ENCODE results near the gene HINT1. TPM values are rescaled to one million over a fixed set of nuclear protein-coding genes. Genes with fewer than 3 reads are reported as not detected.
"Not testable (repeated sequence)": the region's sequence is repeated elsewhere in the genome, so short reads cannot be mapped to it uniquely, and the experiment has no call there.

Gene HINT1
- total RNA-seq, result 102 TPM
- long read RNA-seq, transcript HINT1-201 (3 exons, 1,081 nt), result major isoform, 116 of 123 reads
- long read RNA-seq, partial matches to known transcripts, result 1 of 123 reads
- long read RNA-seq, other reads (novel, unspliced or antisense), result 1 of 123 reads

DNA sequence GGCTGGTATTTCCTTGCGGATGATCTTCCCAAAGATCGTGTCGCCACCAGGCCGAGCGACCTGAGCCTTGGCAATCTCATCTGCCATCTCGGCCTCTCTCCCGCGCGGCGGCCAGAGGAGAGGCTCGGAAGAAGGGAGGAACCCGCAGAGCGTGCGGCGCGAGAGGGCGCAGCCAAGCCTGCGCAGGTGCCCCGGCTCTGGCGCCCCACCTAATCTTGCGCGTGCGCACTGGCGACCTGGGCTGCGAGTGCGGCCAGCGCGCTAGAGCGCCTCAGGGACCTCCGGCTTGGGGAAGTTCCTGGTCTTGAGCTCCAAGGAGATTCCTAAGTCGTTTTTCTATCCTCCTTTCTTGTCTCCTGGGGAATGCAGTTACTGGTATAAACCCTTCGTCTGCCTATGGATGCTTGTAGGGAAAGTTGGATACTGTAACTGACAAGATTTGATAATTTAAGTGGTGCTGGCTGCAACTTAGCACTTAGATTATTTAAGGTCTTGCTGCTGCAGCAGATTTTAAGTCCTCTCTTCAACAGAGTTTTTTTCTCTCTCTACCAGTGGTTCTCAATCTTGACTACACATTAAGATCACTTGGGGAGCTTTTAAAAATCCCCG, at the start of gene HINT1:
HINT1 (minus strand) TSS at position 138 of the 609 bp plus-strand sequence; CDS start at position 87, 51 bp downstream.
- intact Hi-C loops (cut with DNase I), result loop anchor here (2.0 to 10.0 kb wide), 3 partner anchors 100 to 1260 kb away; partner anchors contain the start of genes CDC42SE2 and CHSY3
- peak; percentile 96 for DNase-seq (ENCODE audit: low spot score)

DNA sequence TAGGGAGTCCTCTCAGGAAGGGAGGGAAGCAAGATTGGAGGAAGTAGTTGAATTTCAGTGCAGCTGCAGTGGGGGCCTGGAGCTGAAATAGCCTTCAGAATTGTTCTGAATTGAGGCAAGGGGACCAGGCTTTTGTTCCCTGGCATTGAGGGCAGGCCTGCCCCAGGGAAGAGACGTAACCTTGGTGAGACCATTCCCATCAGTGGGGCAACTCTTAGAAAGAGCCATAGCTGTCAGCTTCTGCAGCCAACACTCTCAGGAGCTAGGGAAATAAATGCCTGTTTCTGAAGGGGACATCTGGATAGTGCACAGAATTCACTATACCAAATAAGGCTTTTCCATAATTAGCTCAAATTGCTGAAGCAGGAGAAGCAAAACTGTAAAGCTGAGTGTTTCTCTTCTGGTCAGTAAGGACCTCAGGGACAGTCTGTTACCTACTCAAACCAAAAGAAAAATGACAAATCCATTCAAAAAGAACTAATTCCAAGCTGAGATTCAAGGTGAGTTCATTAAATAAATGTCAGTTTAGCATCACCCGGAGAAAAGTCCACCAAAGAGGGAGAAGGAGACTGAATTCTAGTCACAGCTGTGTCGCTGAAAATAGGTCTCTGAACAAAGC, 49.7 kb upstream of the HINT1 start:
- DNase-seq (ENCODE audit: low spot score), result no peak
- intact Hi-C loops (cut with DNase I), result no loop called here

DNA sequence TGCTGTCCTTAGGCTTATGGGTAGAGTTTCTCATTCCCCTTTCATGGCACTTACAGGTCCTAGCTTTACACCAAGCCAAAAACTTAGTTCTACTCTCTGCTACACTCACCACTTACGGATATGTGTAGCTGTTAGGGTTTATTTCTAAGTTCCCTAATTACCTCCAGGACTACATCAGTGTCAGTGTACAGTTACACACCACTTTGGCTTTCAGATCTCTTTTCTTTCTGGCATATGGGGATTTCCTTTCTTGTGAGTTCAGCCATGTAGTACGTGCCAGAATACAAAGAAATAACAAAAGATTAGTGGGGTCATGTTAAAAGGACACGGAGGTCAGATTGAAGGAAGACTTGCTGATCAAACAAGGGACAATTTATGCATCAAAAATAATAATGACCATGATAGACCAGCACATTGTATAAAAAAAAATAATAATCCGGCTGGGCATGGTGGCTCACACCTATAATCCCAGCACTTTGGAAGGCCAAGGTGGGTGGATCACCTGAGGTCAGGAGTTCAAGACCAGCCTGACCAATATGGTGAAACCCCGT, 47.5 kb upstream of the HINT1 start:
- intact Hi-C loops (cut with DNase I), result no loop called here
- DNase-seq (ENCODE audit: low spot score), result no peak

DNA sequence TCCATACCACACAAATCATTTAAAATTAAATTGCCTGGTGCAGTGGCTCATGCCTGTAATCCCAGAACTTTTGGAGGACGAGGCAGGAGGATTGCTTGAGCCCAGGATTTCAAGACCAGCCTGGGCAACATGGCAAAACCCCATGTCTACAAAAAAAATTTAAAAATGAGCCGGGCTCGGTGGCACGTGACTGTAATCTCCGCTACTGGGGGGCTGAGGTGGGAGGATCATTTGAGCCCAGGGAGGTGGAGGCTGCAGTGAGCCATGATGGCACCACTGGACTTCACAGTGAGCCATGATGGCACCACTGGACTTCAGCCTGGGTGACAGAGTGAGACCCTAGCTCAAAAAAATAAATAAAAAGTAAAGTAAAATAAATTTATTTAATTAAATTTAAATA, 46.6 kb upstream of the HINT1 start:
- intact Hi-C loops (cut with DNase I), result no loop called here
- DNase-seq (ENCODE audit: low spot score), result no peak

DNA sequence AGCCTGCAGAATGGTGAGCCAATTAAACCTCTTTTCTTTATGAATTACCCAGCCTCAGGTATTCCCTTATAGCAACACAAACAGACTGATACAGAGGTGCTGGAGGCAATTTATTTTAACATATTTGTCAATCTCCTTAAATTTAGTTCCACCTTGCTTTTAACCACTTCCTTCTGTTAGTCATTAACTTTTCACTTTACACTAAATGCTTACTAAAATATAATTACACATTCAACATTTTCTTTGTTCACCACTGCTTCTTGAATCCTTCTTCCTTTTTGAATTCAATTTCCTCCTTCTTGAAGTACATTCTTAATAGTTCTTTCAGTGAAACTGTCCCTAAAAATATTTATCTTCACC, 45.1 kb upstream of the HINT1 start:
- DNase-seq (ENCODE audit: low spot score), result no peak
- intact Hi-C loops (cut with DNase I), result no loop called here

DNA sequence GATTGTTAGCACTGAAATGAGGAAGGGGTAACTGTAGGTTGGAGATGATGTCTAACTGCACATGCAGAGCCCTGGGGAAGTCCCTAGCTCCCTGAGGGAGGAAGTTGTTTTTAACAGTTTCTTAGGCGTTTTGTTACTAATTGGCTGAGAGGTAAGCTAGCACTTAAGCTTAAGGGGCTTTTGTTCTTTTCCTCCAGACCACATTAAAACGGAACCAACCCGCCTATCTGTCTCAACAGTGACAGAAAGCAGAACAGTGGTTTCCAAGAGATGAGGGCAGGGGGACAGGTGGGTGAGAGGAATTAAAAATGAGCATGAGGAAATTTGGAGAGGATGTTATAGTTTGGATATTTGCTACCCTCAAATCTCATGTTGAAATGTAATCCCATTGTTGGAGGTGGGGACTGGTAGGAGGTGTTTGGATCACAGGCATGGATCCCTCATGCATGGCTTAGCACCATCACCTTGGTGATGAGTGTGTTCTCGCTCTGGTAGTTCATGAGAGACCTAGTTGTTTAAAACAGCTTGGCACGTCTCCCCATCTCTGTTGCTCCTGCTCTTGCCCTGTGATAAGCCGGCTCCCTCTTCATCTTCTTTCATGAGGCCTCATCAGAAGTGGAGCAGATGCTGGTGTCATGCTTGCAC, 44.6 kb upstream of the HINT1 start:
- intact Hi-C loops (cut with DNase I), result no loop called here
- no peak for DNase-seq (ENCODE audit: low spot score)

DNA sequence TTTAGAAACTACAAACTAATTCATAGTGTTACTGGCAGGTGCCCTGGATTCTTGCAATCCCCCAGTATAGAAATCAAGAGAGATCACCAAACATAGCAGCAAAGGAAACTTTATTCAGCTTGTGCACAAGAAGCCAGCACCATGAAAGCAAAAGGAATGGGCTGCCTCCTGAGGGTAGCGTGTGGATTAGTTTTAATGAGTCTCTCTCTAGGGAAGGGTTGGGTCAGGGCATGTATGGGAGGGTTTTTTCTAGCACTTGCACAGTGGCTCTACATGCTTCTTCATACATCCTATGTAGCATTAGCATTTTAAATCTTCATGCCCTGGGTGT, 44.1 kb upstream of the HINT1 start:
- intact Hi-C loops (cut with DNase I), result no loop called here
- DNase-seq (ENCODE audit: low spot score), result no peak

DNA sequence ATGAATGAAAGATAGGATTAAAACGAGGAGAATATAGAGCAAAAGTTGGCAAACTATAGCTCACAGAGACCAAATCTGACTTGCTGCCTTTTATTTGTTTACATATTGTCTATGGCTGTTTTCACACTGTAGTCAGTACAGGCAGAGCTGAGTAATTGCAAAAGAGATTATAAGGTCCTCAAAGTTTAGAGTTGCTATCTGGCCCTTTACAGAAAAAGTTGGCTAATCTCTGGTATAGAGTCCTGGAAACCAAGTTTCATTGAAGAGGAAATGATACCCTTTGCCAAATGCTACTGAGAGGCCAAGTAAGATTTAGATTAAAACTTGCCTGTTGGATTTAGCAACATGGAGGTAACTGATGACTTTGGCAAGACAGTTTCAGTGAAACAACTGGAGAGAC, 41.7 kb upstream of the HINT1 start:
- DNase-seq (ENCODE audit: low spot score), result no peak
- intact Hi-C loops (cut with DNase I), result no loop called here

DNA sequence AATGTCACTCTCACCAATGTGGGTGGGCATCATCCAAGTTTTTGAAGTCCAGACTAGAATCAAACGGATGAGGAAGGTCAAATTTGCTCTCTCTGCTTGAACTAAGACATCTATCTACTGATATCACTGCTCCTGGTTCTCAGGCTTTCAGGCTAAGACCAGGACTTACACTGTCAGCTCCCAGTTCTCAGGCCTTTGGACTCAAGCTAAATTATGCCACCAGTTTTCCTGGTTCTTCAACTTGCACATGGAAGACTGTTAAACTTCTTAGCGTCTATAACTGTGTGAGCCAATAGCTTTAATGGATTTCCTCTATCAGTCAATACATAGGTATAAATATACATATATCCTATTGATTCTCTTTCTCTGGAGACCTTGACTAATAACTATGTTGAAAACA, 41.0 kb upstream of the HINT1 start:
- no peak for DNase-seq (ENCODE audit: low spot score)
- intact Hi-C loops (cut with DNase I), result no loop called here

DNA sequence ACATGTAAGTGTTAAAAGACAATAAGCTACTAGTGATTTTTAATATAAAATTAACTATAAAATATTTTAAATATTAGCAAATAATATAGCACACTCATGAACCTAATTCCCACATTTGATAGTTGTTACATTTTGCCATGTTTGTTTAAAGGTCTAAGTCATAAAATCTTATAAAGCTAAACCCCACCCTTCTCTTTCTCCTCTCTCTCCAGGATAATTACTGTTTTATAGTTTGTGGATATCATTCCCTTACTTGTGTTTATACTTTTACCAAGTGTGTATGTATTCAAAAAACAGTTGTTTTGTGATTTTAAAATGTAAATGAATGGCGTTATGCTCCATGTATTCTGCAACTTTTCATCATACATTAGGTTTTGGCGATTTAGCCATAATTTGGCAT, 39.9 kb upstream of the HINT1 start:
- DNase-seq (ENCODE audit: low spot score), result no peak
- intact Hi-C loops (cut with DNase I), result no loop called here

DNA sequence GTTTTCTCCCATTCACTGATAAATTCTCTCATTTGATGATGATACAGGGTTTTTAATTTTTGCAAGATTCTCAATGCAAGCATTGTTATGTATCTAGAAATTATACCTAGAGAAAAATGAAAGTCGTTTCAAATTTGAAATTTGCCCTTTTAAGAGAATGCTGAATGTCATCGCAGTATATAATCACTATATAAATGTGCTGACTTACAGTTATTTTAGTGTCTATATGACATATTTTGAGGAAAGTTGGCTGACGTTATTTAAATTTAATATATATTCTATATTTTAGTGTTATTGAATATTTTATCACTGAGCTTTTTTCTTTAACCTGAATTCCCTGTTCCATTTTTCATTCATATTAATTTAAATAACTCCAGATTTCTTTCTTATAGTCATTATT, 35.5 kb upstream of the HINT1 start:
- intact Hi-C loops (cut with DNase I), result no loop called here
- DNase-seq (ENCODE audit: low spot score), result no peak

DNA sequence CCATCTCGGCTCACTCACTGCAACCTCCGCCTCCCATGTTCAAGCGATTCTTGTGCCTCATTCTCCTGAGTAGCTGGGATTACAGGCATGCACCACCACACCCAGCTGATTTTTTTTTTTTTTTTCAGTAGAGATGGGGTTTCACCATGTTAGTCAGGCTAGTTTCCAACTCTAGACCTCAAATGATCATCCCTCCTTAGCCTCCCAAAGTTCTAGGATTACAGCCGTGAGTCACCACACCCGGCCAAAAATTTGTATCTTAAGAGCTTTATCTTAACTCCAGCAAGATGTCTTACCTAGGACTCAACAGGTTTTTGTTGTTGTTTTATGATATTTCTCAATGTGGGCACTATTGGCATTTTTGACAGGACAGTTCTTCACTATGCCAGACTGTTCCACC, 33.6 kb upstream of the HINT1 start:
- DNase-seq (ENCODE audit: low spot score), result no peak
- intact Hi-C loops (cut with DNase I), result no loop called here

DNA sequence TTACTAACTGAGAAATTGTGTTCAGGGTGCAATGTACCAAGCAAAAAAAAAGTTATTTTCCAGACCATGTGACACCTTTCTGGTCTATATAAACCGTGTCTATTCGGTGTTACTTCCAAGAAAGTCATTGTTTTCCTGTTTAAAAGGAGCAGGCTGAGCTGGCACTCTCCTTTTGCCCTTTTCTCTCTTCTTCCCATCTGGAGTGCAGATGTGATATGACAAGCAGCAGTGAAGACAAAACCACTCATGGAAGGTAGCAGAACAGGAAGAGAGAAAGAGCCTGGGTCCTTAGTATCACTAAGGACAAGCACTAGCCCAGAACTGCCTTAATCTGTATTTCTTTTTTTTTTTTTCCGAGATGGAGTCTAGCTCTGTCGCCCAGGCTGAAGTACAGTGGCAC, 31.3 kb upstream of the HINT1 start:
- intact Hi-C loops (cut with DNase I), result no loop called here
- no peak for DNase-seq (ENCODE audit: low spot score)

DNA sequence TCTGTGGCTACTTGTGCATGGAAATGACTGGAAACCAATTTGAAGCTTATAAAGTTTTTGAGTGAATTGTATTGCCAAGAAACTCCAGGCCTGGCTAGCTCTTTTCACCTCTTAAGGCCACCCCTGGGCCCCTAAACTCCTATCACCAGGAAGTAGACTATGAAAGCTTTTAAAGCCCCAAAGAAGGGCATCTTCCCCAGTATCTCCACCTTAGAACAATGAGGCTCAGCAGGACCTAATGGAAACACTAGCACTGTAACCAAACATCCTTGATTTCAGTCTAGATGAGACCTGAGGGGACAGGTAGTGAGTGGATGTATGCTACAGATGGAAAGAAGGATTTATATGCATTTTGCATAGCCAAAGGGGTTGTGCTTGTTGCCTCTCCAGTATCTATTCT, 30.6 kb upstream of the HINT1 start:
- intact Hi-C loops (cut with DNase I), result no loop called here
- DNase-seq (ENCODE audit: low spot score), result no peak

DNA sequence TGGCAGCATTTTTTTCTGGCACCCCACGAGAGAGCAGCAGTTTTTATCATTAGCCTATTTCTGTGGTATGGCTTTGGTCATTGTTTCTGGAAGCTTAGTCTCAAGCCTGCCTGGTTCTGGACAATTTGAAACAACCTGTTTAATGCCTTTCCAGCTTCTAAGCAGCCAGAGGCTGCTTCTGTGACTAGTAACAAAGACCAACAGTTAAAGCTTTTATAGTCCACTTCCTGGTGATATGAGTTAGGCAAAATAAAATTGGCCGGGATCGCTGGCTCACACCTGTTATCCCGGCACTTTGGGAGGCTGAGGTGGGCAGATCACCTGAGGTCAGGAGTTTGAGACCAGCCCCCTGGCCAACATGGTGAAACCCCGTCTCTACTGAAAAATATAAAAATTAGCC, 29.7 kb upstream of the HINT1 start:
- no peak for DNase-seq (ENCODE audit: low spot score)
- intact Hi-C loops (cut with DNase I), result no loop called here

DNA sequence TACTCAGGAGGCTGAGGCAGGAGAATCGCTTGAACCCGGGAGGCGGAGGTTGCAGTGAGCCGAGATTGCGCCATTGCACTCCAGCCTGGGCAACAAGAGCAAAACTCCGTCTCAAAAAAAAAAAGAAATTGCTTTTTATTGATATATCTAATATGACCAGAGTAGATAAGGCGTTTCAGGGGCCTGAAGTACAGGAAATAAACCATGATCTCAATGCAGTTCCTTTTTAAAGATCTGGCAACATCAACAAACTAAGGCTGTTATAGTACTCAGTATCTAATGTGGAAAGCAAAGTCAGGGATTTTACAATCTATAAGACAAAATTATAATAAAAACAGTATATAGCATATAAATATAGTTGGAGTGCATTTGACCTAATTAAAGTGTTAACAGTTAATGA, 28.8 kb upstream of the HINT1 start:
- DNase-seq (ENCODE audit: low spot score); intact Hi-C loops (cut with DNase I): not testable (repeated sequence)

DNA sequence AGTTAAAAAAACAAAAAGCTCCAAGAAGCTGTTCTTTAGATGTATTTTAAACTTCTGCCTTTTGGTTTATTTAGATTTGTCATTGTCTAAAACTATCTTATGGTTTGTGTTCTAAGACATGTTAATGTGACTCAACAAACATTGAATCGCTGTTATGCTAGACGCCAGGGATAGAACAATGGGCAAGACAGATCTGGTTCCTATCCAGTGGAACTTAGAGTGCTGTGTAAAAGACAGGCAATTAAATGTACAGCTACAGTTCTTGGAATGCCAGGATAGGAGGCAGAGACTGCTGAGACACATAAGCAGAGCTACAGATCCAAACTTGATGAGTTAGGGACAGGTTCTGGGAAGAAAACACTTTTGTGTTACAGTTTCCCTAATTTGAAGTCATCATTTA, 28.1 kb upstream of the HINT1 start:
- DNase-seq (ENCODE audit: low spot score), result no peak
- intact Hi-C loops (cut with DNase I), result no loop called here

DNA sequence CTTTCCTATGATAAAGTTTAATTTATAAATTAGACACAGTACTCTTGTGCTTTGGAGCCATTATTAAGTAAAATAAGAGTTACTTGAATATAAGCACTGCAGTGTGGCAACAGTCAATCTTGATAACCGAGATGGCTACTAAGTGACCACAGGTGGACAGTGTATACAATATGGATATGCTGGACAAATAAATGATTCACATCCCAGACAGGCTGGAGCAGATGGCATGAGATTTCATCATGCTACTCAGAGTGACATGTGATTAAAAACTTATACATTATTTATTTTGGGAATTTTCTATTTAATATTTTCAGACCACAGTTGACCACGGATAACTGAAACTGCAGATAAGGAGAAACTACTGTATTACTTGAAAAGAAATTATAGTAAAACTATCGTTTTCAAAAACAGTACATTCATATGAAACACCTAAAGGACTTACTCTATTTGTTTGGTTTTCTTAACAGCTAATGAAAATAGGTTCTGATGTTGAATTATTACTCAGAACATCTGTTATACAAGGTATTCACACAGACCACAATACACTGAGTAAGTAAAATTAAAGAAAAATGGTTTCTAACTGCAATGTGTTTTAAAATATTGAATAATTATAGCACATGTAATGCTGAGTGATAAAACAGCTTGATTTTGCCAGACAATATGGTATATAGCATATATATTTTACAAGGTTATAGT, 21.7 kb upstream of the HINT1 start:
- intact Hi-C loops (cut with DNase I), result no loop called here
- no peak for DNase-seq (ENCODE audit: low spot score)

DNA sequence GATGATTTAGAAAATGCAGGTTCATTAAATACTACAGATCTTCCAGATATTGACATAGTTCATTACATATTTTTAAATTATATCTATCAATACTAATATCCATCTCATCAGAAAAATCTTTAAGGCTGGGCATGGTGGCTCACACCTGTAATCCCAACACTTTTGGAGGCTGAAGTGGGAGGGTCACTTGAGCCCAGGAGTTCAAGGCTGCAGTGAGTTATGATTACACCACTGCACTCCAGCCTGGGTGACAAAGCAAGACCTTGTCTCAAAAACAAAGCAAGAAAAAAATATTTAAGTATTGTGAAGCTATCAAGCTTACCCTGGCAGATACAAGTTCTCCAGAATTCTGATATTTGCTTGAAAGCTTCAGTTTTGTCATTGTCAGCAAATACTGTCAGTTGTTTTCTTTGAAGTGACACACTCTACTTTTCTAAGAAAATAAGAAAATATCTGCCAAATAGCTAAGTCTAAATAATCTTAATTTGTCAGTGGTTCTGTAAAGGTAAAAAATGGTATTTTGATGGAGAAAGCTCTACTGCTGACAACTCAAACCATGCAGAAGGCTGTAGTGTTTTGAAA, 20.6 kb upstream of the HINT1 start:
- intact Hi-C loops (cut with DNase I), result no loop called here
- no peak for DNase-seq (ENCODE audit: low spot score)

DNA sequence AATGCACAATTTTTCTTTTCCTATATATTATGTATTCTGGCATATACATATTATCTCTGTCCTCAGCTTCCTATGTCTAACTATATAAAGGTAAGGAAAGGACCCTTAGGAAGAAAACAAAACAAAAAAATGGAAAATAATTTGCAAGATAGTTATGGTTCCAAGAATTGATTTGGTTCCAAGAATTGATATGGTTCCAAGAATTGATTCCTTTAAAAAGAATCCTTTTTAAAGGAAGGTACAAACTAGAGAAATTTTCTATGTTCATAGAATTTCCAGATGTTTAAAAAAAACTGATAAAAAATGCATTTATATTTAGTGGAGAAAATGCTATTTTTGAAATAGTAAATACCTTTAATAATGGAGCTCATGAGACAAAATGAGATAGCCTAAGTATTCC, 17.8 kb upstream of the HINT1 start:
- intact Hi-C loops (cut with DNase I), result no loop called here
- no peak for DNase-seq (ENCODE audit: low spot score)

Data from cardiac septum (tissue), 1 donor.